Uterus (tissue), 4 donors: ENCODE measurements around the gene CPSF3. TPM values are rescaled to one million over a fixed set of nuclear protein-coding genes. Genes with fewer than 3 reads are reported as not detected.
"Not testable (repeated sequence)": the region's sequence is repeated elsewhere in the genome, so short reads cannot be mapped to it uniquely, and the experiment has no call there.

Experiments
- DNase-seq, 2 donors: peaks; one replicate each; pipeline ENCODE4 v3.0.0-alpha.2; 2019 to 2020
- H3K27ac ChIP-seq, 2 donors: fragments of 200-600 bp; sonication (generic); 1 replicate in 1 of 2; 2 replicates in 1 of 2; pipeline ENCODE4 v1.5.1; 2016 to 2018
- H3K27me3 ChIP-seq, 2 donors: fragments of 200-600 bp; sonication (generic); one replicate each; pipeline ENCODE4 v1.5.1; 2018 to 2019; ENCODE audit warnings: control low read depth in 1 of 2
- H3K36me3 ChIP-seq, 2 donors: fragments of 200-600 bp; sonication (generic); one replicate each; pipeline ENCODE4 v1.5.1; 2019; ENCODE audit warnings: control low read depth in 1 of 2
- H3K4me1 ChIP-seq, 2 donors: fragments of 200-600 bp; sonication (generic); one replicate each; pipeline ENCODE4 v1.5.1; 2018 to 2019; ENCODE audit warnings: control low read depth in 1 of 2
- H3K4me3 ChIP-seq, 2 donors: fragments of 200-600 bp; sonication (generic); 1 replicate in 1 of 2; 2 replicates in 1 of 2; pipeline ENCODE4 v1.5.1; 2018 to 2019; ENCODE audit warnings: mild to moderate bottlenecking in 1 of 2
- H3K9me3 ChIP-seq, 2 donors: fragments of 200-600 bp; sonication (generic); one replicate each; pipeline ENCODE4 v1.5.1; 2019; ENCODE audit warnings: control low read depth in 1 of 2
- POLR2A ChIP-seq, 2 donors: fragments of 450-650 bp; IDR thresholded peaks; one replicate each; pipeline ENCODE4 v1.6.1; 2016; ENCODE audit warnings: antibody characterized with exemption in 2 of 2, mild to moderate bottlenecking in 1 of 2, moderate library complexity in 1 of 2
- intact Hi-C: fragments of 100-400 bp; cut with DNase I; formaldehyde crosslinking; loops from one replicate; pipeline ENCODE4 v1.15.1; 2023; ENCODE audit warnings: low total_unique reads
- total RNA-seq, 4 donors: library from RNA; depleted of rRNA in 3 of 4; stranded (reverse); fragments of >200 nt in 3 of 4; gene quantifications; one replicate each; pipeline versions ENCODE4 v1.1.0 to v1.2.4, GENCODE V29; 2014 to 2023
- TF ChIP-seq, protein P1 (sequence below), 4 experiments: fragments of 200-600 bp in 2 of 4; fragments of 450-650 bp in 2 of 4; sonication (generic) in 2 of 4; IDR thresholded peaks; one replicate each; pipeline ENCODE4 v1.5.1; 2016 to 2019; ENCODE audit warnings: antibody characterized with exemption in 4 of 4, mild to moderate bottlenecking in 2 of 4, moderate library complexity in 1 of 4
- donor health status: DM: yes; HTN: yes; CAD: no.

The CPSF3 gene
- total RNA-seq, 4 donors from 2014 or later, result 7.2 to 45.2 (median 30.3) TPM

- H3K9me3 ChIP-seq, result no peaks in the 10 kb centered on the region
- no peaks in the 10 kb centered on the region for H3K27me3 ChIP-seq
- intact Hi-C loops, result no loop called here
- no peaks in the 10 kb centered on the region for H3K36me3 ChIP-seq
- H3K4me1 ChIP-seq, result no peaks in the 10 kb centered on the region
- no peak overlapping the region for H3K4me3 ChIP-seq
- no peak for DNase-seq
- H3K27ac ChIP-seq, result no peak overlapping the region
- TF ChIP-seq POLR2A (IDR thresholded peaks at IDR 0.05), result no peak
- TF ChIP-seq, protein P1, sequence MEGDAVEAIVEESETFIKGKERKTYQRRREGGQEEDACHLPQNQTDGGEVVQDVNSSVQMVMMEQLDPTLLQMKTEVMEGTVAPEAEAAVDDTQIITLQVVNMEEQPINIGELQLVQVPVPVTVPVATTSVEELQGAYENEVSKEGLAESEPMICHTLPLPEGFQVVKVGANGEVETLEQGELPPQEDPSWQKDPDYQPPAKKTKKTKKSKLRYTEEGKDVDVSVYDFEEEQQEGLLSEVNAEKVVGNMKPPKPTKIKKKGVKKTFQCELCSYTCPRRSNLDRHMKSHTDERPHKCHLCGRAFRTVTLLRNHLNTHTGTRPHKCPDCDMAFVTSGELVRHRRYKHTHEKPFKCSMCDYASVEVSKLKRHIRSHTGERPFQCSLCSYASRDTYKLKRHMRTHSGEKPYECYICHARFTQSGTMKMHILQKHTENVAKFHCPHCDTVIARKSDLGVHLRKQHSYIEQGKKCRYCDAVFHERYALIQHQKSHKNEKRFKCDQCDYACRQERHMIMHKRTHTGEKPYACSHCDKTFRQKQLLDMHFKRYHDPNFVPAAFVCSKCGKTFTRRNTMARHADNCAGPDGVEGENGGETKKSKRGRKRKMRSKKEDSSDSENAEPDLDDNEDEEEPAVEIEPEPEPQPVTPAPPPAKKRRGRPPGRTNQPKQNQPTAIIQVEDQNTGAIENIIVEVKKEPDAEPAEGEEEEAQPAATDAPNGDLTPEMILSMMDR (IDR thresholded peaks at IDR 0.05), result no peak
Measured at GRCh38 chr2:9492927-9493326, 69.5 kb downstream of the CPSF3 start.

- TF ChIP-seq POLR2A (IDR thresholded peaks at IDR 0.05), result no peak
- TF ChIP-seq, protein P1 (IDR thresholded peaks at IDR 0.05), result no peak
- Histone ChIP-seq H3K27me3 (no peaks in the 10 kb centered on the region), H3K4me3 (no peak overlapping the region), H3K27ac (no peak overlapping the region), H3K9me3 (no peaks in the 10 kb centered on the region), H3K4me1 (no peaks in the 10 kb centered on the region), H3K36me3 (no peaks in the 10 kb centered on the region)
- intact Hi-C loops, result no loop called here
- no peak for DNase-seq
Measured at GRCh38 chr2:9493478-9493877, 70.0 kb downstream of the CPSF3 start.

GRCh38 chr2:9494081-9494480 lies 70.6 kb downstream of the CPSF3 start:
- no peaks in the 10 kb centered on the region for H3K4me1 ChIP-seq
- no peaks in the 10 kb centered on the region for H3K36me3 ChIP-seq
- no peak for TF ChIP-seq POLR2A (IDR thresholded peaks at IDR 0.05)
- H3K4me3 ChIP-seq, result no peak overlapping the region
- intact Hi-C loops, result no loop called here
- no peak overlapping the region for H3K27ac ChIP-seq
- no peaks in the 10 kb centered on the region for H3K9me3 ChIP-seq
- no peaks in the 10 kb centered on the region for H3K27me3 ChIP-seq
- no peak for DNase-seq

DNA sequence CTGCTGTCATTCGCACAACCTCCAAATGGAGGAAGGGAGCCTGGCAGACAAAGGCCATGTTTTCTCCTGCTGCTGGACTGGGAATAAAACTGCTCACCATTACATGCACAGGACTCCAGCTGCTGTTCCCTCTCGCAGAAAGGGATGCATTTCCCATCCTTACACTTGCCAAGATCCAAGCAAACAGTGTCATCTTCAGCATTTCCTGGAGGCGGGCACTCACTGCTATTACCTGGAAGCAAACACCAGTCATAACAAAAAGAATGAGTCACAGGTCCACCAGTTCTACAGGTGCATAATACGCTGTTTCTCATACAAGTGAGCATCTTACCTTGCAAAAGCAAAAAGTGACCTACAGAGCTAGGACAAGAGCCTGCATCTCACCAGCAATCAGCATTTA lies 73.6 kb downstream of the CPSF3 start:
- DNase-seq, result no peak
- H3K27ac ChIP-seq, result no peak overlapping the region
- H3K9me3 ChIP-seq, result no peaks in the 10 kb centered on the region
- H3K36me3 ChIP-seq, result no peaks in the 10 kb centered on the region
- no peak overlapping the region for H3K4me3 ChIP-seq
- no peaks in the 10 kb centered on the region for H3K4me1 ChIP-seq
- no peaks in the 10 kb centered on the region for H3K27me3 ChIP-seq
- intact Hi-C loops, result no loop called here
- TF ChIP-seq POLR2A (IDR thresholded peaks at IDR 0.05), result no peak
- TF ChIP-seq, protein P1 (IDR thresholded peaks at IDR 0.05), result no peak

- Histone ChIP-seq H3K9me3 (no peaks in the 10 kb centered on the region), H3K27me3 (no peaks in the 10 kb centered on the region), H3K4me3 (no peak overlapping the region), H3K36me3 (no peaks in the 10 kb centered on the region), H3K27ac (no peak overlapping the region), H3K4me1 (no peaks in the 10 kb centered on the region)
- DNase-seq, result no peak
- TF ChIP-seq, protein P1 (IDR thresholded peaks at IDR 0.05), result no peak
- intact Hi-C loops, result no loop called here
Measured at GRCh38 chr2:9498210-9498609, 74.8 kb downstream of the CPSF3 start.

DNA sequence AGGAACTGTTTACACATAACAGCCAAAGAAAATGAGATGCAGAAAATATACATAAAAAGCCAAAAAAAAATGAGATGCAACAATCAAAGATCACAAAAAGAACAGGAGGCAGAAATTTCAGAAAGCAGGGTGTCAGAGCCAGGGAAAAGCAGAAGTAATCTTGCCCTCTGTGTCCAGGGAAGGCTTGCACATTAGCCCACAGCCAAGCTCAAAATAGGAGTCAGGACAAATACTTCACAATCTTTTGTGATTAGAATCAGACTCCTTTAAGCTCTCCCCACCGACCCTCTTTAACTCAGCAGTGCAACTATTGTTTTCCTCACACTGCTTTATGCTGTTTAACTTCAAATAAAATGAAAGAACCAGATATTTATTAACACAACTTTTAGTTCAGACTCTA lies 85.5 kb downstream of the CPSF3 start:
- H3K27me3 ChIP-seq, result no peaks in the 10 kb centered on the region
- H3K9me3 ChIP-seq, result no peaks in the 10 kb centered on the region
- TF ChIP-seq POLR2A (IDR thresholded peaks at IDR 0.05), result no peak
- TF ChIP-seq, protein P1 (IDR thresholded peaks at IDR 0.05), result no peak
- intact Hi-C loops, result no loop called here
- no peak overlapping the region for H3K4me3 ChIP-seq
- no peaks in the 10 kb centered on the region for H3K36me3 ChIP-seq
- no peak for DNase-seq
- no peaks in the 10 kb centered on the region for H3K4me1 ChIP-seq
- no peak overlapping the region for H3K27ac ChIP-seq

- DNase-seq, H3K4me1 ChIP-seq, H3K4me3 ChIP-seq, H3K27me3 ChIP-seq, intact Hi-C loops, H3K27ac ChIP-seq, H3K36me3 ChIP-seq, H3K9me3 ChIP-seq: not testable (repeated sequence)
Measured at GRCh38 chr2:9513946-9514345, 90.5 kb downstream of the CPSF3 start.
